Measurements from ENCODE around the gene GPN1.
A peak's percentile ranks its signal among the peaks of the same experiment; 100 is the strongest.
"Not testable (repeated sequence)": the region's sequence is repeated elsewhere in the genome, so short reads cannot be mapped to it uniquely, and the experiment has no call there.

Gene GPN1

DNA sequence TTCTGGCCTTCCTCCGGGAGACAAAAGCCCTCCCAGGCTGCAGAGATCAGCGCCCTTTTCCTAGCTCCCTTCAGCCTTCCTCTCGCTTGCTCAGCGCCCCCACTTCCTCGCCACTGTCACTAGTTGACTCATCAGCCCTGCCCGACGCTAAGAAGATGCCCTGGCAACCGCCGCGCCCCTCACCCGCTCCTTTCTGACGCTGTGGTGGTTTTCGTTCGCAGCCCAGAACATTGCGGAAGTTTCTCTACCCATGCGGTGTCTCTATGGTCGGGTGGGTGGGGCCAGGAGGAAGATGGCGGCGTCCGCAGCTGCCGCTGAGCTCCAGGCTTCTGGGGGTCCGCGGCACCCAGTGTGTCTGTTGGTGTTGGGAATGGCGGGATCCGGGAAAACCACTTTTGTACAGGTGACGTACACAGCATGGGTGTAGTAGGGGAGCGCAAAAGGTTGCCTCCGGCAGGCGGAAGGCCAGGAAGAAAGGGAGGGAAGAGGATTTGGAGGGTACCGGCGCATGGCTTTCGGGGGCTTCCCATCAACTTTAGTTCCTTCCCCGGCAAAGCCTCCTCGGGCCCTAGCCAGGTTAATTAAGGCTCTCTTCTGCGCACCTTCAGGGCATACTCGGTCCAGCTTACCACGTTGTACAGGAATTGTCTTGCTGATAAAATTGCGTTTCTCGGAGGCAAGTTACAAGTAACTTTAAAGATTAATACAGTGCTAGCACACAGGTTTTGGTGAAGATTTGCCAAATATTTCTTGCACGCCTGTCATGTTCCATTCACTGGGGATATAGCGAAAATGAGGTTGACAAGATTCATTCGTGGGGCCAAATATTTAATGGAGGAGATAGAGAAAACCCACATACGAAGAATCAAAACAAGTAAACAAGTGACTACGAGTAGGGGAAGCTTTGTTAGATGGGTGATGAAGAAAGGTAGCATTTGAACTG, at the start of gene GPN1, which contains the start of gene CCDC121:
Gene GPN1, plus strand, starts transcription at position 284 of the 943 bp plus-strand sequence. Its CDS starts 9 bp downstream, at position 293.
Gene CCDC121, minus strand, starts transcription at position 246 of the 943 bp plus-strand sequence. CDS start 1,213 bp downstream, outside the sequence.
- DNase-seq, result peak; percentile 97

GRCh38 chr2:27581417-27582128, 47.3 kb upstream of the GPN1 start:
- no peak for DNase-seq

DNA sequence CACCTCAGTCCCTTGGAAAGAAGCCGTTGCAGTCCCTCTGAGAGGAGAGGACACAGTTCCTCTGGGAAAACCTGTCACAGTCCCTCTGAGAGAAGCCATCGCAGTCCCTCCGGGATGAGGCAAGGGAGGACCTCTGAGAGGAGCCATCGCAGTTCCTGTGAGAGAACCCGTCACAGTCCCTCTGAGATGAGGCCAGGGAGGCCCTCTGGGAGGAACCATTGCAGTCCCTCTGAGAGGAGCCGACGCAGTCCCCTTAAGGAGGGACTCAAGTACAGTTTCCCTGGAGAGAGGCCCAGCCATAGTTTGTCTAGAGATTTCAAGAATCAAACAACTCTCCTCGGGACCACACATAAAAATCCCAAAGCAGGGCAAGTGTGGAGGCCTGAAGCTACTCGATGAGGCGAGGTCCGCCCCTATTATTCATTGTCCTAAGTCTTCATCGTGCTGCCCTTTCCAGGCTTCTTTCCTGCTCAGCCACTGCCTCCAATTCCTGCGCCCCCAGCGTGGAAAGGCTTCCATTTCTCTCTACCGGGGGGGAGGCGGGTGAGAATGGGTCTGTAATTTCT, 46.6 kb upstream of the GPN1 start:
- no peak for DNase-seq

DNA sequence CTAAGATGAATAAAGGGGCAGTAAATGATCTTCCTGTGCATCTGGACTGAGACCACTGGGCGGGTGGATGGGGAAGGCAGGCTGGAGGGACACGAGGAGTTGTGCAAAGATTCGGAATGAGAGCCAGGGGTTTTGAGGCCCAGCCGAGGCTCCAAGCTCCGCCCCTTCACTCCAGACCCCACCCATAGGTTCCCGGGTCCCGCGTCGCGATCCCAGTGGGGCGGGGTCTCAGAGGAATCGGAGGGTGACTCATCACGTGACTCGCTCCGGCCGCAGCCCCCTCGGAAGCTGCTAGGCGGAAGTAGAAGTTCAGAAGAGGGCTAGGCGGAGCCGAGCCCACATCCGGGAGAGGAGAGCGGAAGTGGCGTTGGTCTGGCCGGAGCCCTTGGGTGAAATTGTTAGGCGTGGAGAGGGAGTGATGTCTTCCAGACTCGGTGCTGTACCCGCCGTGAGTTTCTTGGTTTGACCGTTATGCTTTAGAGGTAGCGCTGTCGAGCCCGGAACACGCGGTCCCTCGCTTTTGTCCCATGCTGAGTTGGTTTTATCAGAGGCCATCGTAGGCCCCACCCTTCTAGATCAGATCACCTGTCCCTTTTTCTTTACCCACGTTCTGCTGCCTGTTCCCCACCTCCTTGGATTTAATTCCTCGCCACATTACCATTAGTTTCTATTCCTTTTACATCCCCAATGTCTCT, 46.0 kb upstream of the GPN1 start, which contains the start of gene ZNF512:
Gene ZNF512, plus strand, starts transcription at position 348 of the 695 bp plus-strand sequence. Its CDS starts 71 bp downstream, at position 419.
- DNase-seq, result peak; percentile 94

DNA sequence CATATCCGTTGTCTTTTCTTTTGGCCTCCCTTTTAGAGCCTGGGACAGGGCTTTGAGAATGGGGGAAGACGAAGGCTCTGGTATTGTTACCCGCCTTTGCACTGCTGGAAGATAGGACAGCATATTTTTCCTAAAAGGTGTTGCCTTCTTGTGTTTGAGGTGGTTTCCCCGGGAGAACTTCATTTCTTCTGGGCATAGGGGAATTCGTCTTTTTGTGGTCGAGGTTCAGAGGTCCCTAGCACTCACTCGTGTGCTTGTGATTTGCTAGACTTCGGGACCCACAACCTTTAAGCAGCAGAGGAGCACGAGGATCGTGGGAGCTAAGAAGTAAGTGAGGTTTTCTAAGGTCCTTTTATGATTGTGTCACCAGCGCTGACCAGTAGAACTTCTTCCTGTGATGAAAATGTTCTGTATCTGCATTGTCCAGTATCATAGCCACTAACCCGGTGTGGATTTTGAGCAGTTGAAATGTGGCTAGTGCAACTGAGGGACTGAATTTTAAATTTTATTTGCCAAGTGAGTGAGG, 45.4 kb upstream of the GPN1 start:
- no peak for DNase-seq

DNA sequence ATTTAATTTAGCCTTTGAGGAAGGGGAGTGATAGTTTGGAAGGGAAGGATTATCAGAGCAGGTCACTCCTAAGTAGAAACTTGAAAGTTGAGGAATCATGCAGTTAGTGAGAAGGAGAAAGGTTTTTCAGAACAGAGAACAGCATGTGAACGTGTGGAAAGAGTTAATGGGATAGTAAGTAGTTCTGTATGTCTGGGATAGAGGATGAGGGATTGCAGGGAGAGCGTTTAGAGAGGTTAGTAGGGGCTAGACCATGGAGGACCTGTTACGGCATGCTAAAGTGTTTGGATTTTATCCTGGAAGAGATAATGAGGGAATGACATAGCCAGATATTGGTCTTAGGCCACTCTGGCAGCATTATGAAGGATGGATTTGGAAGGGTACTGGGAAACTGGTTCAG, 44.3 kb upstream of the GPN1 start:
- no peak for DNase-seq

DNA sequence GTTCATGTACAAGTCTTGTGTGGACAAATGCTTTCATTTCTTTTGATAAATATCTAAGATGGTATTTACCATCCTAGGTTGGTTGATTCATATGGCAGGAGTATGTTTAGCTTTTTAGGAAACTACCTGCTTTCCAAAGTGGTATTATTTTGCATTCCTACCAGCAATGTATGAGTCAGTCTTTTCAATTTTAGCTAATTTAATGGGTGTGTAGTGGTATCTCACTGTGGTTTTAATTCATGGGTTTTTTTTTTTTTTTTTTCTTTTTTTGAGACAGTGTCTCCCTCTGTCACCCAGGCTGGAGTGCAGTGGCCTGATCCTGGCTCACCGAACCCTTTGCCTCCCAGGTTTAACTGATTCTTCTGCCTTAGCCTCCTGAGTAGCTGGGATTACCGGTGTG, 41.8 kb upstream of the GPN1 start:
- DNase-seq, result peak; percentile 28

DNA sequence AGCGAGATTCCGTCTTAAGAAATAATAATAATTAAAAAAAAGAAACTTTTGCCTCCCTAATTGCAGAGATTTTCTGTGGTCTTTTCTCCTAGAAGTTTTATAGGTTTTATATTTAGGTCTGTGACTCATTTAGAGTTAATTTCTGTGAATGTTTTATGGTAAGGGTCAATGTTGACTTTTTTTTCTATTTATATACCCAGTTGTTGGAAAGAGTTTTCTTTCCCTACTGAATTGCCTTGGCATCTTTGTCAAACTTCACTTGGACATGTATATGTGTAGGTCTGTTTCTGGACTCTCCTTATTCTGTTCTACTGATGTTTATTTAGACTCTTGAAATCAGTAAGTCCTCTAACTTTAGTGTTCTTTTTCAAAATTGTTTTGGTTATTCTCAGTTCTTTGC, 40.5 kb upstream of the GPN1 start:
- no peak for DNase-seq

DNA sequence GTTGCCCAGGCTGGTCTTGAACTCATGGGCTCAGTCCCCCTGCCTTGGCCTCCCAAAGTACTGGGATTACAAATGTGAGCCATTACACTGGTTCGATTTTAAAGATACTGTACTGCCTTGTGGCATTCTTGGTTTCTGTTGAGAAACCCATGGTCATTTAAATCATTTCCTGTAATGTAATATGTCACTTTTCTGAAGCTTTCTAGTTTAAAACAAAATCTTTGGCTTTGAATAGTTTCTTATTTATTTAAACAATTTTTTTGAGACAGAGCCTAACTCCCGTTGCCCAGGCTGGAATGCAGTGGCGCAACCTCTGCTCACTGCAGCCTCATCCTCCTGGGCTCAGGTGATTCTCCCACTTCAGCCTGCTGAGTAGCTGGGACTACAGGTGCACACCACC, 37.1 kb upstream of the GPN1 start:
- DNase-seq, result peak; percentile 36

DNA sequence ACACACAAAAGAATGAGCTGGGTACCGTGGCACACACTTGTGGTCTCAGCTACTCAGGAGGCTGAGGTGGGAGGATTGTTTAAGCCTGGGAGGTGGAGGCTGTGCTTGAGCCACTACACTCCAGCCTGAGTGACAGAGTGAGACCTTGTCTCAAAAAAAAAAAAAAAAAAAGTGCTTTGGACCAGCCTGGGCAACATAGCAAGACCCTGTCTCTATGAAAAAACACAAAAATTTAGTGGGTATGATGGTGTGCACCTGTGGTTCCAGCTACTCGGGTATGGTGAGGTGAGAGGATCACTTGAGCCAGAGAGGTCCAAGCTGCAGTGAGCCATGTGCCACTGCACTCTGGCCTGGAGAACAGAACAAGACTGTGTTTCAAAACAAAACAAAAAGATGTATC, 35.6 kb upstream of the GPN1 start:
- no peak for DNase-seq

DNA sequence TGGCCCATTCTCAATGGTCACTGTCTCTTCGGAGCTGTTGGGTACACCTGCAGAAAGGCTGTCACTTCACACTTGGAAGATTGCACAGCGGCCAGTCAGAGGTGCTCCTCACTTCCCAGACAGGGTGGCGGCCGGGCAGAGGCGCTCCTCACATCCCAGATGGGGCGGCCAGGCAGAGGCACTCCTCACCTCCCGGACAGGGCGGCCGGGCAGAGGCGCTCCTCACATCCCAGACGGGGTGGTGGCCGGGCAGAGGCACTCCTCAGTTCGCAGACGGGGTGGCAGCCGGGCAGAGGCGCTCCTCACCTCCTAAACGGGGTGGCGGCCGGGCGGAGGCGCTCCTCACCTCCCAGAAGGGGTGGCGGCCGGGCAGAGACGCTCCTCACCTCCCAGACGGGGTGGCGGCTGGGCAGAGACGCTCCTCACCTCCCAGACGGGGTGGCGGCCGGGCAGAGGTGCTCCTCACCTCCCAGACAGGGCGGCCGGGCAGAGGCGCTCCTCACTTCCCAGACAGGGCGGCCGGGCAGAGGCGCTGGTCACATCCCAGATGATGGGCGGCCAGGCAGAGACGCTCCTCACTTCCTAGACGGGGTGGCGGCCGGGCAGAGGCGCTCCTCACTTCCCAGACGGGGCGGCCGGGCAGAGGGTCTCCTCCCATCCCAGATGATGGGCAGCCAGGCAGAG, 34.7 kb upstream of the GPN1 start:
- not testable (repeated sequence) for DNase-seq

DNA sequence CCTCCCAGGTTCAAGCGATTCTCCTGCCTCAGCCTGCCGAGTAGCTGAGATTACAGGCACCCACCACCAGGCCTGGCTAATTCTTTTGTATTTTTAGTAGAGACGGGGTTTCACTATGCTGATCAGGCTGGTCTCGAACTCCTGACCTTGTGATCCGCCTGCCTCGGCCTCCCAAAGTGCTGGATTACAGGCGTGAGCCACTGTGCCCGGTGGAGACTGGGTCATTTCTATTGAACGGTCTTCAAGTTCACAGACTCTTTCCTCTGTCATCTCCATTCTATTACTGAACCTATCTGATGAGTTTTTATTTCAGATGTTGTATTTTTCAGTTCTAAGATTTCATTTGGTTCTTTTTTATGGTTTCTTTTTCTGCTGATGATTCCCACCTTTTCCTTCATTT, 33.4 kb upstream of the GPN1 start:
- DNase-seq, result not testable (repeated sequence)

DNA sequence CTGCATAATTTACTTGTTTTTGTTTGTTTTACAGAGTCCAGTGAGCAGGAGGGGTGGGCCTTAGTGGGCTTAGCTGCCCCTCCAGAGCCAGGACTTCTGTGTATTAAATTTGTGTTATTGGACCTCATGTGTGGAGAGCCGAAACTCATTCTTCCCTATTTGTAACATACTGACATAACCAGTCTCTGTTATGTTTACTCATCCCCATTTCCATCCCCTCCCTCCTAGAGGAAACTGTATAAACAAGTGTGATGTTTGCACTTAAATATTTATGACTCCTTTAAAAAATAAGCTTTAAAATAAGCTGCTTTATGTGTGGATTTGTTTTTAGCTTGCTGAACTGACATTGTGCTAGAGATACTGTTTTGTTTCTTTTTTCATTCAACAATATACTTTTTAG, 32.2 kb upstream of the GPN1 start:
- no peak for DNase-seq

GRCh38 chr2:27606611-27607010, 22.2 kb upstream of the GPN1 start:
- DNase-seq, result no peak

DNA sequence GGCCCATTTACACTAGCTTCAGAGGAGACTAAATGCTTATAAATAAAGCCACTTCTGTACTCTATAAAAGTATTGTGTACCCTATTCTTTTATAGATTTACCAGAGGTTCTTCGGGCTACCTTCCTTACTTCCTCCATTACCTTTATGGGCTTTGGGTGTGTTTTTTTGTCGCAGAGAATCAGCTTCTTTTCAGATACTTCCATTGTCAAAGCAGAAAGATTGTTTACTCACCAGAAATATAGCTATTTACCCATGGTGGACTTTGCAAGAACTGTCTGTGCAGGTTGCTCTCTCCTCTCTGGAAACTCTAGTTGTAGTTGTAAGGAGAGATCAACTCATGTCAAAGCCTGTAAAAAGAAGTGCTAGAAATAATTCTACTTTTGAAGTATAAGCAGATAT, 14.9 kb upstream of the GPN1 start:
- no peak for DNase-seq

DNA sequence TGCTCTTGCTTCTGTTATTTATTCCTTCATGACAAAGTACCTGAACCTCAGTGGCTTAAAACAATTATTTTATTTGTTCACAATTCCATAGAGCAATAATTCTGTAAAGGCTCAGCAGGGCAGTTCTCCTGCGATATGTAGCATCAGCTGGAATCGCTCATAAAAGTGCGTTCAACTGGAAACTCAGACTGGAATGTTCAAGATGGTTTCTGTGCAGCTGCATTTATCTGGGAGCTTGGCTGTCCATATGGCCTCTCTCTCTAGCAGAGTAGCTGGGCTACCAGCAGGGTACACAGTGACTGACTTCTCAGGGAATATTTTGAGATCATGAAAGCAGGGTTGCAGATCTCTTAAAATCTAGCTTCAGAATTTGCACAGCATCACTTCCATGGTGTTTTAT, 13.5 kb upstream of the GPN1 start:
- no peak for DNase-seq

GRCh38 chr2:27621524-27621923, 7.3 kb upstream of the GPN1 start:
- DNase-seq, result no peak

- DNase-seq, result no peak
Observed at GRCh38 chr2:27622921-27623384, 5.9 kb upstream of the GPN1 start.

- no peak for DNase-seq
Observed at GRCh38 chr2:27624943-27625342, 3.9 kb upstream of the GPN1 start.

DNA sequence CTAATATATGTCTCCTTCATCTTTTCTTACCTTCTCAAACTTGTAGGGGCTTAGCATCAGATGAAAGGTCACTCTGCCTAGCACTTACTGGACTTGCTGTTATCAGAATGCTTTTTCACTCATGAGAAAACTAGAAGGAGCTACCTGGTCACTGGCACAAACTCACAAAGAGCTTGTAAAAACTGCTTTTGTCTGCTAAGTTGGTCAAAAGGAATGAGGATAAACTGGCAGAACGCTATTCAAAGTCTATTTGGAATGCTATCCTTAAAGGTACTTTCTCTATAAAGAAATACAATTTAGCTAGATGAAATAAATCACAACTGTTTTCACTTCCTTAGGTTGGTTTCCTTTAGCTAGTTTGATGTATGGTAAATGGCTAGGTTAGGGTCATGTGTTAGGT, 2.5 kb upstream of the GPN1 start:
- not testable (repeated sequence) for DNase-seq

DNA sequence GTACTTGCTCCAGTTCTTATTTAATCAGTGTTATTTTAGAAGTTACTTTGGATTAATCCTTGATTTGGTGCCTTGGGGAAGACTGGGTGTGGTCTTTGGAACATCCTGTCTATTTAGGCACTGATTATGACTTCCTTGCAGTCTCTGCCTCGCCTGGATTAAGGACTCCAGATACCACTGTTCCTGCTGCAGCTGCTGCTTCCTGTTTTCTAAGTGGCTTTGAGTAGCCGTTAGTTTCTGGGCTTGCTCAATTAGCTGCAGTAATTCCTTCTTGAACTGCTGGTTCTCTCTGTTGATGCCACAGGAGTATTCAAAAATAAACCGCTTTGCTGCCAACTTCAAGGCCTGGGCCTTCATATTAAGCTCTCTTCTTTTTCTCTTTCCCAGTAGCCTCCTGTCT, 1.9 kb upstream of the GPN1 start:
- DNase-seq, result not testable (repeated sequence)

All from activated CD4-positive, alpha-beta T cell treated with anti-CD3 and anti-CD28 coated beads, Interleukin-10, Interleukin-2, amounts not matched to agents 100 ng/mL and 50 ng/mL, durations not matched to agents 16 hours and 8 hours (primary cell).